Pericardium fibroblast (primary cell): ENCODE results near the gene SIMC1. TPM values are rescaled to one million over a fixed set of nuclear protein-coding genes. Genes with fewer than 3 reads are reported as not detected.

Source experiments
- total RNA-seq: library from RNA; depleted of rRNA; stranded (reverse); fragments of >200 nt; gene quantifications from 2 replicates; pipeline ENCODE4 v1.2.3, GENCODE V29; 2015

The SIMC1 gene
- 6.4 and 9.3 TPM in 2 replicates for total RNA-seq

GRCh38 chr5:176237971-176238644, at the start of gene SIMC1:
Gene SIMC1, plus strand, starts transcription at chr5:176238424. Its CDS starts 85 bp downstream, at chr5:176238509.

DNA sequence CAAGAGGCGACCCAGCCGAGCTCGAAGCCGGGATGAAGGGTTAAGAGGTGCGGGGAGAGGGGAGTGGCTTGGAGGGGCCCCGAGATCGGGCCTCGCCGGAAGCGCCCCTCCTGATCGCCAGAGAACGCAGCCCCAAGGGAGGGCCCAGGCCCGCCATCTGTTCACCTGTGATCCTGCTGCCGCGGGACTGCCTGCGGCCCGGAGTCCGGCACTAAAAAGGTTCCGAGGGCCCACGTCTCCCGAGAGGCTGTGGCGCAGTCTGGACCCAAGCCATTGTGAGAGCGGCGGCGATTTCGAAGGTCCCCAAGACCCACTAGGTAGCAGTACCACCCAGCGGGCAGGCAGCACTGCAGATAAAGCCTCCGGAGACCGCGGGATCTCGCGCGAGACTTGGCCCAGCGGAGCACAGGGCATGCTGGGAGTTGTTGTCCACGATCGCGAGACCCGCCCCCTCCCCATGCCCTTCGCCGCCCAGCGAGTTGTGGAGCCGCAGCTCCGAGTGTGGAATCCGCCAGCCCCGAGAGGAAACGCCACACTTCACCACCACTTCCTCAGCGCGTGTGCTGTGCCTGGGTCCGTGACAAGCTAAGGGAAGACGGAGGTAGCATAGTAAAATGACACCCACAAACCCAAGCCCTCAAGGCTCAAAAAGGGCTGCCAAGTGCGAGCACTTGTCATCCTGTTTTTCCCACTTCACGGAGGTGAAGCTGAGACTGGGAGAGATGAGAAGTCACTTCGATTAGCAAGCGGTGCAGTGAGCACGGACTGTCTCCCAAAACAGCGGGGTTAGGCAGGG, 123.4 kb downstream of the SIMC1 start, which contains the start of gene KIAA1191:
KIAA1191 (minus strand) TSS at position 328 of the 796 bp plus-strand sequence. CDS start 2,256 bp downstream, outside the sequence.

DNA sequence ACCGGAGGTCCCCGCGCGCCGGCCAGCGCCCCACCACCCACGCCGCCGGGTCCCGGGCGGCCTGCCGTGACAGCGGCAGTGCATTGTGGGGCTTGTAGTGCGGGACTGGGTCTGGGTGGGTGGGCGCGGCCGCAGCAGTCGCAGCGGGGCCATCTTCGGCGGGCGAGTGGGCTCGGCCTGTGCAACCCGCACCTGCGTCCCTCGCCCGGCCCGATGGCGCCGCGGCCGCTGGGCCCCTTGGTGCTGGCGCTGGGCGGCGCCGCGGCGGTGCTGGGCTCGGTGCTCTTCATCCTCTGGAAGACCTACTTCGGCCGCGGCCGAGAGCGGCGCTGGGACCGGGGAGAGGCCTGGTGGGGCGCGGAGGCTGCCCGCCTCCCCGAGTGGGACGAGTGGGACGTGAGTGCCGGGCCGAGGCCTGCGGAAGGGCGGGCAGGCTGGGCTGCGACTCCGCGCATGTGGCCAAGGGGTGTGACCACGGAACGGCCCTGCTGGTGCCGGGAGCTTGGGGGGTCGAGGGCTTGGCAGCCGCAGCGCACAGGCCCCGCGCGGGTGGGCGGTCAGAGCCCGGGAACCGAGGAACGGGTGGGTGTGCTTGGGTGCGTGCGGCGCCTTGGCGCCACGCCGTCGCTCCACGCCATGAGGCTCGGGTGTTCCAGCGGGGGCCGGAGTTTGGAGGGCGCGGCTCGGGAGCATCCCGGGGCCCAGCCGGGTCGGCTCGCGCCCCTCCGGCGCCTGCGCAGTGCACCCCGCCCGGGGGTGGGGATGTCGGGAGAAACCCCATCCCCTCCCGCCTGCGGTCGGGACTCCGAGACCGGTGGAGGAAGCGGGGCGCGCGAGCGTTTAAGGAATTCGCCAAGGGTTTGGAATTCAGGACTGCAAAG, 127.4 kb downstream of the SIMC1 start, which contains the start of gene ARL10:
ARL10 (plus strand) TSS at position 137 of the 881 bp plus-strand sequence; CDS start at position 214, 77 bp downstream.

GRCh38 chr5:176388444-176389134, 150.4 kb downstream of the SIMC1 start, which contains the start of the genes HIGD2A and NOP16:
Gene HIGD2A, plus strand, starts transcription at chr5:176388751. Its CDS starts 69 bp downstream, at chr5:176388820.
Gene NOP16, minus strand, starts transcription at chr5:176388598. Its CDS starts 59 bp downstream, at chr5:176388539.

Other genes starting within 250 kb of the SIMC1 start
- 60.7 and 76.7 TPM in 2 replicates for gene KIAA1191, start 123.3 kb downstream of the SIMC1 start, total RNA-seq
- gene ARL10, start 127.1 kb downstream of the SIMC1 start, total RNA-seq, result 3.0 and 3.2 TPM in 2 replicates
- gene NOP16, start 150.2 kb downstream of the SIMC1 start, total RNA-seq, result 7.1 and 14.5 TPM in 2 replicates
- 128 and 157 TPM in 2 replicates for gene HIGD2A, start 150.3 kb downstream of the SIMC1 start, total RNA-seq
- 97.5 and 140 TPM in 2 replicates for gene CLTB, start 178.1 kb downstream of the SIMC1 start, total RNA-seq
- 34.8 and 40.9 TPM in 2 replicates for gene FAF2, start 210.0 kb downstream of the SIMC1 start, total RNA-seq